Hepatocyte (in vitro differentiated cells): ENCODE data around the gene ADAMTS2.

Source experiments
- CTCF ChIP-seq: fragments of 200-600 bp; sonication (generic); IDR thresholded peaks from 2 replicates; pipeline ENCODE4 v1.5.1; 2016; ENCODE audit warnings: antibody characterized with exemption, mild to moderate bottlenecking; ENCODE audit not compliant: poor library complexity
- EZH2 ChIP-seq: fragments of 200-600 bp; sonication (generic); IDR thresholded peaks from 2 replicates; pipeline ENCODE4 v1.6.1; 2016; ENCODE audit warnings: antibody characterized with exemption, mild to moderate bottlenecking, borderline replicate concordance

DNA sequence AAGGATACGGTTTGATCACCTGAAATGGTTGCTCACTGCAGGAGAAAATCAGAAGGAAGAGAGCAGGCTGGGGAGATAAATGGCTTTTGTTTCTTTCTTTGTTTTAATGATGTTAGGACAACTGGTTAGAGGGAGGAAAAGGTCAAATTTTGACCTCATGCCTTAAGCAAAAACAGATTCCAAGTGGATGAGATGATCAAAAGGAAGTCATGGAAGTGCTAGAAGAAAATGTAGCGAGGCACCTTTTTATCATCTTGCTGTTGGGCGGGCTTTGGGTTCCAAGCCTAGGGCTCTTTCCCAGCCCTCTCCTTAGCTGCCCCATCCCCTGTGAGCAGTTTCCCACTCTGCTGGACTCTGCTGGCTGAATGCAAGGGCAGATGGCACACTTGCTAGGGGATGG is 127.9 kb downstream of the ADAMTS2 start:
- TF ChIP-seq CTCF (no peak), EZH2 (no peak)
